Gastroesophageal sphincter (tissue), 4 donors: ENCODE results near the gene SIRPA. TPM values are rescaled to one million over a fixed set of nuclear protein-coding genes. Genes with fewer than 3 reads are reported as not detected.

Experiments
- ATAC-seq: fragments of 150-250 bp; one replicate; pipeline ENCODE4 v1.9.1; 2016; ENCODE audit warnings: mild to moderate bottlenecking, moderate library complexity
- H3K27ac ChIP-seq, 4 donors: fragments of 200-600 bp; sonication (generic) in 3 of 4; 1 replicate in 3 of 4; 2 replicates in 1 of 4; pipeline ENCODE4 v1.5.1; 2016 to 2019
- H3K27me3 ChIP-seq: fragments of 200-600 bp; sonication (generic); one replicate; pipeline ENCODE4 v1.5.1; 2019
- H3K36me3 ChIP-seq, 2 donors: fragments of 200-600 bp; sonication (generic); one replicate each; pipeline ENCODE4 v1.5.1; 2019; ENCODE audit warnings: control low read depth in 1 of 2
- H3K4me1 ChIP-seq, 3 donors: fragments of 200-600 bp; sonication (generic); 1 replicate in 2 of 3; 2 replicates in 1 of 3; pipeline ENCODE4 v1.5.1; 2016 to 2019; ENCODE audit warnings: control low read depth in 2 of 3
- H3K4me3 ChIP-seq, 2 donors: fragments of 200-600 bp; sonication (generic); one replicate each; pipeline ENCODE4 v1.5.1; 2019; ENCODE audit warnings: mild to moderate bottlenecking in 1 of 2, moderate library complexity in 1 of 2
- H3K9me3 ChIP-seq, 3 donors: fragments of 200-600 bp; sonication (generic); one replicate each; pipeline ENCODE4 v1.5.1; 2017 to 2019; ENCODE audit warnings: control low read depth in 2 of 3
- EP300 ChIP-seq: sonication (generic); formaldehyde crosslinking; IDR thresholded peaks from one replicate; pipeline ENCODE4 v1.6.1; 2017; ENCODE audit warnings: antibody characterized with exemption, mild to moderate bottlenecking
- POLR2A ChIP-seq, 2 donors: fragments of 450-650 bp; IDR thresholded peaks; one replicate each; pipeline ENCODE4 v1.6.1; 2017; ENCODE audit warnings: antibody characterized with exemption in 2 of 2, mild to moderate bottlenecking in 2 of 2, moderate library complexity in 1 of 2
- POLR2AphosphoS5 ChIP-seq: sonication (generic); formaldehyde crosslinking; IDR thresholded peaks from one replicate; pipeline ENCODE4 v1.6.1; 2017; ENCODE audit warnings: antibody characterized with exemption
- WGBS, 2 donors: methylation state at CpG; one replicate each; pipeline ENCODE4 v1.1.5; 2018; ENCODE audit warnings: low coverage in 1 of 2; 5-methylcytosine and 5-hydroxymethylcytosine counted together
- total RNA-seq, 4 donors: library from RNA; depleted of rRNA; stranded (reverse); fragments of >200 nt; gene quantifications; one replicate each; pipeline ENCODE4 v1.1.0, GENCODE V29; 2016
- TF ChIP-seq, protein P1 (sequence below), 4 experiments: fragments of 200-600 bp in 2 of 4; fragments of 450-650 bp in 2 of 4; sonication (generic) in 1 of 4; IDR thresholded peaks; one replicate each; pipeline ENCODE4 v1.5.1; 2017 to 2019; ENCODE audit warnings: antibody characterized with exemption in 4 of 4, mild to moderate bottlenecking in 2 of 4, moderate library complexity in 2 of 4

SIRPA gene
- total RNA-seq, 4 donors from 2014 or later, result 11.7 to 31.7 (median 27.4) TPM

DNA sequence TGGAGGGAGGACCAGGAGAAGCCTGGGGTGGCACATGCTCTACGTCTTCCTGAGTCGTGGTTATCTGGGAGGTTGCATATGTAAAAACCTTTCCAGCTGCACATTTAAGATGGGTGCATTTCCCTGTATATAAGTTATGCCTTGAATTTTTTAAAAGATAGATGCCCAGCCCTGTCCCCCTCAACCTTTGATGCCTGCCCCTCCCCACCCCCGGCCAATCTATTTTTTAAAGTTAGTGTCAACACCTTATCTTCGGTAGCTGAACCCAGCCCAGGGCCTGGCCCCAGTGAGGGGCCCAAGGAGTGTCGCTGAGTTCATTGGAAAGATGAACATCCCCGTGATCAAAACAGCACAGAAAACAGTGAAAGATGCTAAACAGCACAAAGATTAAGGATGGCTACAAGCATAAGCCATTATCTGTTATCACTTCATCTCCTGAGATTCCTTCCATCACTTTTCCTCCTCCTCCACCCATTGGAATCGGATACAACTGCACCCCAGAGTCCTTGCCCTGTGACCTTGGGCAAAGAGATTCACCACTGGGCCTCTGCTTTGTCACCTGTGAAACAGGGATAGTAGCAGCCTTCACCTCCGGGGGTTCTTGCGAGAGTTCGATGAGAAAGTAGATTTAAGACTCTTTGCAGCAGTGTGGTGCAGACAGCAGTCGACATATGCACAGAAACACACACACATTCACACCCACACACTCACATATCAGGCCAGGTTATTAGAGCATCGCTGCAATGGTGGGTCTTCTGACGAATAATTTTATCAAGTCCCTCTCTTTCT, 47.5 kb downstream of the SIRPA start:
- no peak overlapping the region for H3K4me3 ChIP-seq
- 80 to 81% methylated on average over 4 to 11 of the region's 13 CpGs for WGBS, 2 donors
- peak overlapping the region in 3 of 4 donors; percentile 14 to 56 (median 24) for H3K27ac ChIP-seq
- H3K36me3 ChIP-seq, result peaks cover 0 to 14% of the 10 kb centered on the region in 2 donors
- TF ChIP-seq POLR2AphosphoS5, result no peak
- no peaks in the 10 kb centered on the region for H3K9me3 ChIP-seq
- ATAC-seq, result no peak
- H3K4me1 ChIP-seq, result peaks cover 0 to 41% (median 15%) of the 10 kb centered on the region in 3 donors
- peaks cover 20% of the 10 kb centered on the region for H3K27me3 ChIP-seq

DNA sequence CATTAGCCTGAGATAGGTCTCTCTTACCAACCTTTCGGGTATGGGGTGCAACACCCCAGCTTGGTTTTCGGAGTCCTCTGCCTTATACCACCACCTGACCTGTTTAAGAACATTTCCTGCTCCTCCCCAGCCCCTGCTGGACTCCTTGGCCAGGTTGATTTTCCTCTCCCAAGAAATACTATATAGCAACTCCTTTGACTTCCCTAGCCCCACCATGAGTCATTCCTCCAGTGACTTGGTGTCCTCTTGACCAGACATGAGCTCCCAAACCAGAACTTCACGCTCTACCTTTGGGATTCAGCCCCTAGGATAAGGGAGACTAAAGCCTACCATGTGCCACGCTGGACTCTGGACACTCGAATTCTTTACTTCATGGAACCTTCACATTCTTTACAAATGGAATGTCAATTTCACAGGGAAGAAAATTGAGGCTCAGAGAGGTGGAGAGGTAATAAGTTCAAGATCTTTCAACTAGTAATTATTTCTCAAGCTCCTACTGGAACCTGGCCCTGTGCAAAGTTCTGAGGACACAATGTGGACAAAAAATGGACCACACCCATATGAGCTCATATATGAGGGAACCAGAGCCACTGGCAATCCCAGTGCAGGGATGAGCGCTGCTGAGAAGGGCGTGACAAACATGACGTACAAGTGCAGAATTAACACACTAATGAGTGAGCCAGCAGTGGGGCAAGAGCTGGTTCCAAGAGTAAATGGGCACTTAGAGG, 48.2 kb downstream of the SIRPA start:
- WGBS, 2 donors, result 50 to 81% methylated on average over 4 to 8 of the region's 8 CpGs
- H3K27me3 ChIP-seq, result peaks cover 20% of the 10 kb centered on the region
- H3K4me1 ChIP-seq, result peaks cover 0 to 41% (median 15%) of the 10 kb centered on the region in 3 donors
- H3K36me3 ChIP-seq, result peaks cover 0 to 6% of the 10 kb centered on the region in 2 donors
- H3K27ac ChIP-seq, result peak overlapping the region in 3 of 4 donors; percentile 24 to 56 (median 34)
- TF ChIP-seq POLR2AphosphoS5 (no peak), POLR2A (IDR thresholded peaks at IDR 0.05) (no peak), EP300 (no peak)
- TF ChIP-seq, protein P1, sequence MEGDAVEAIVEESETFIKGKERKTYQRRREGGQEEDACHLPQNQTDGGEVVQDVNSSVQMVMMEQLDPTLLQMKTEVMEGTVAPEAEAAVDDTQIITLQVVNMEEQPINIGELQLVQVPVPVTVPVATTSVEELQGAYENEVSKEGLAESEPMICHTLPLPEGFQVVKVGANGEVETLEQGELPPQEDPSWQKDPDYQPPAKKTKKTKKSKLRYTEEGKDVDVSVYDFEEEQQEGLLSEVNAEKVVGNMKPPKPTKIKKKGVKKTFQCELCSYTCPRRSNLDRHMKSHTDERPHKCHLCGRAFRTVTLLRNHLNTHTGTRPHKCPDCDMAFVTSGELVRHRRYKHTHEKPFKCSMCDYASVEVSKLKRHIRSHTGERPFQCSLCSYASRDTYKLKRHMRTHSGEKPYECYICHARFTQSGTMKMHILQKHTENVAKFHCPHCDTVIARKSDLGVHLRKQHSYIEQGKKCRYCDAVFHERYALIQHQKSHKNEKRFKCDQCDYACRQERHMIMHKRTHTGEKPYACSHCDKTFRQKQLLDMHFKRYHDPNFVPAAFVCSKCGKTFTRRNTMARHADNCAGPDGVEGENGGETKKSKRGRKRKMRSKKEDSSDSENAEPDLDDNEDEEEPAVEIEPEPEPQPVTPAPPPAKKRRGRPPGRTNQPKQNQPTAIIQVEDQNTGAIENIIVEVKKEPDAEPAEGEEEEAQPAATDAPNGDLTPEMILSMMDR (IDR thresholded peaks at IDR 0.05), result no peak
- H3K9me3 ChIP-seq, result no peaks in the 10 kb centered on the region
- ATAC-seq, result peak; percentile 83
- no peak overlapping the region for H3K4me3 ChIP-seq

DNA sequence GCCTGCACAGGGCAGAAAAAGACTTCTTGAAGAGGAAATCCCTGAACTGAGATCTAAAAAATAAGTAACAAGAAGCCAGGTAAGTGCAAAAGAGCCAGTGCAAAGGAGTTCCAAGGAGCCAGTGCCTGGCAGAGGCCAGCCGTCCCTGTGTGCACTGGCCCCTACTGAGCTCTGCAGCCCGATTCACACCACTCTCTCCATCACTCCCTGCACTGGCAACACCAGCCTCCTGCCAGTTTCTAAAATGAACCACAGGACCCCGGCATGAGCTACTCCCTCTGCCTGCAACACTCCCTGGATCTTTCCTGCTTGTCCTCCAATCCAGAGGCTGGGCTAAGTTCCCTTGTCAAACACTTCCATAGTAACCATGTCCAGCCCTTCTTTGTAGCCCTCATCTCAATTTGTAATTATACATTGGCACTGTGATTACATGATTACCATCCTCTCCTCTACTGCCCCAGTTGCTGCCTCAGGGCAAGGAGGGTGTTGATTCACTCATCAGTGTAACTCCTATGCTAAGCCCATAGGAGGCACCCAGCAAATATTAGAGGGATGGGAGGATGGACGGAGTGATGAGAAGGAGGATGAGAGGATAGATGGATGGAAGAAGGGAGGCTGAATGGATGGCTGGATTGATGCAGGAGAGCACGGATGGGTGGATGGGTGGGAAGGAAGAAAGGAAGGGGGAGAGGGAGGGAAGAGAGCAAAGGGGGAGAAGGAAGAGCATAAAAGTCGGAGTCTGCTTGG, 49.3 kb downstream of the SIRPA start:
- Histone ChIP-seq H3K4me1 (peaks cover 0 to 45% (median 15%) of the 10 kb centered on the region in 3 donors), H3K9me3 (no peaks in the 10 kb centered on the region), H3K36me3 (no peaks in the 10 kb centered on the region), H3K27me3 (peaks cover 20% of the 10 kb centered on the region), H3K4me3 (no peak overlapping the region), H3K27ac (peak overlapping the region in 3 of 4 donors; percentile 13 to 31 (median 24))
- no peak for ATAC-seq
- WGBS, 2 donors, result 76 to 78% methylated on average over 5 to 6 of the region's 6 CpGs
- TF ChIP-seq, protein P1 (IDR thresholded peaks at IDR 0.05), result no peak
- no peak for TF ChIP-seq POLR2AphosphoS5
- TF ChIP-seq POLR2A (IDR thresholded peaks at IDR 0.05), result no peak
- TF ChIP-seq EP300, result no peak

GRCh38 chr20:1945134-1945618, 50.0 kb downstream of the SIRPA start:
- Histone ChIP-seq H3K27ac (peak overlapping the region in 3 of 4 donors; percentile 13 to 55 (median 45)), H3K4me1 (peaks cover 0 to 45% (median 15%) of the 10 kb centered on the region in 3 donors), H3K27me3 (peaks cover 20% of the 10 kb centered on the region), H3K36me3 (no peaks in the 10 kb centered on the region), H3K9me3 (no peaks in the 10 kb centered on the region), H3K4me3 (no peak overlapping the region)
- ATAC-seq, result peak; percentile 66
- peak; percentile 37 for TF ChIP-seq POLR2AphosphoS5
- TF ChIP-seq, protein P1 (IDR thresholded peaks at IDR 0.05), result no peak
- WGBS, 2 donors, result 92 to 93% methylated on average over 1 to 5 of the region's 9 CpGs

- WGBS, 2 donors, result 73 to 79% methylated on average over 3 to 4 of the region's 7 CpGs
- ATAC-seq, result no peak
- Histone ChIP-seq H3K27ac (peak overlapping the region in 2 of 4 donors; percentile 45 to 55), H3K27me3 (peaks cover 20% of the 10 kb centered on the region), H3K4me1 (peaks cover 0 to 45% (median 15%) of the 10 kb centered on the region in 3 donors), H3K9me3 (no peaks in the 10 kb centered on the region), H3K4me3 (no peak overlapping the region), H3K36me3 (no peaks in the 10 kb centered on the region)
- no peak for TF ChIP-seq EP300
- TF ChIP-seq POLR2AphosphoS5, result no peak
- TF ChIP-seq, protein P1 (IDR thresholded peaks at IDR 0.05), result no peak
- TF ChIP-seq POLR2A (IDR thresholded peaks at IDR 0.05), result no peak
These were observed 50.5 kb downstream of the SIRPA start for GRCh38 chr20:1945660-1946059.
